Medulla oblongata (tissue), 1 donor: ENCODE results near the gene NR2F1-AS1.
A peak's percentile ranks its signal among the peaks of the same experiment; 100 is the strongest.

Experiments used
- DNase-seq: peaks from one replicate; pipeline ENCODE4 v3.0.0-alpha.2; 2015; ENCODE audit errors: extremely low spot score

Gene NR2F1-AS1

GRCh38 chr5:93603078-93603792, 22.2 kb upstream of the NR2F1-AS1 start:
- no peak for DNase-seq

- no peak for DNase-seq
Measured at GRCh38 chr5:93602241-93603077, 21.4 kb upstream of the NR2F1-AS1 start.

GRCh38 chr5:93601802-93602155, 20.8 kb upstream of the NR2F1-AS1 start:
- no peak for DNase-seq

- DNase-seq: no peak
Measured at GRCh38 chr5:93601071-93601801, 20.2 kb upstream of the NR2F1-AS1 start.

- DNase-seq: no peak
Measured at GRCh38 chr5:93600409-93601070, 19.5 kb upstream of the NR2F1-AS1 start.

- peak; percentile 36 for DNase-seq
Measured at GRCh38 chr5:93599399-93600120, 18.5 kb upstream of the NR2F1-AS1 start.

- no peak for DNase-seq
Measured at GRCh38 chr5:93599001-93599379, 18.0 kb upstream of the NR2F1-AS1 start.

- DNase-seq: no peak
Measured at GRCh38 chr5:93598091-93599000, 17.3 kb upstream of the NR2F1-AS1 start.

GRCh38 chr5:93596676-93597490, 15.9 kb upstream of the NR2F1-AS1 start:
- DNase-seq: no peak

GRCh38 chr5:93596310-93596675, 15.3 kb upstream of the NR2F1-AS1 start:
- no peak for DNase-seq

- no peak for DNase-seq
Measured at GRCh38 chr5:93595420-93596147, 14.6 kb upstream of the NR2F1-AS1 start.

- no peak for DNase-seq
Measured at GRCh38 chr5:93594591-93595419, 13.8 kb upstream of the NR2F1-AS1 start.

GRCh38 chr5:93593476-93594131, 12.6 kb upstream of the NR2F1-AS1 start:
- no peak for DNase-seq

GRCh38 chr5:93592883-93593282, 11.9 kb upstream of the NR2F1-AS1 start:
- no peak for DNase-seq

- no peak for DNase-seq
Measured at GRCh38 chr5:93591323-93591945, 10.4 kb upstream of the NR2F1-AS1 start.

- DNase-seq: no peak
Measured at GRCh38 chr5:93590493-93590892, 9.5 kb upstream of the NR2F1-AS1 start.

GRCh38 chr5:93589829-93590215, 8.8 kb upstream of the NR2F1-AS1 start:
- DNase-seq: peak; percentile 77
